Gastroesophageal sphincter (tissue), 4 donors: ENCODE data around the gene SMARCA1. TPM values are rescaled to one million over a fixed set of nuclear protein-coding genes. Genes with fewer than 3 reads are reported as not detected.

ENCODE experiments used
- ATAC-seq: fragments of 150-250 bp; one replicate; pipeline ENCODE4 v1.9.1; 2016; ENCODE audit warnings: mild to moderate bottlenecking, moderate library complexity
- H3K27ac ChIP-seq, 4 donors: fragments of 200-600 bp; sonication (generic) in 3 of 4; 1 replicate in 3 of 4; 2 replicates in 1 of 4; pipeline ENCODE4 v1.5.1; 2016 to 2019
- H3K27me3 ChIP-seq: fragments of 200-600 bp; sonication (generic); one replicate; pipeline ENCODE4 v1.5.1; 2019
- H3K36me3 ChIP-seq, 2 donors: fragments of 200-600 bp; sonication (generic); one replicate each; pipeline ENCODE4 v1.5.1; 2019; ENCODE audit warnings: control low read depth in 1 of 2
- H3K4me1 ChIP-seq, 3 donors: fragments of 200-600 bp; sonication (generic); 1 replicate in 2 of 3; 2 replicates in 1 of 3; pipeline ENCODE4 v1.5.1; 2016 to 2019; ENCODE audit warnings: control low read depth in 2 of 3
- H3K4me3 ChIP-seq, 2 donors: fragments of 200-600 bp; sonication (generic); one replicate each; pipeline ENCODE4 v1.5.1; 2019; ENCODE audit warnings: mild to moderate bottlenecking in 1 of 2, moderate library complexity in 1 of 2
- H3K9me3 ChIP-seq, 3 donors: fragments of 200-600 bp; sonication (generic); one replicate each; pipeline ENCODE4 v1.5.1; 2017 to 2019; ENCODE audit warnings: control low read depth in 2 of 3
- EP300 ChIP-seq: sonication (generic); formaldehyde crosslinking; IDR thresholded peaks from one replicate; pipeline ENCODE4 v1.6.1; 2017; ENCODE audit warnings: antibody characterized with exemption, mild to moderate bottlenecking
- POLR2A ChIP-seq, 2 donors: fragments of 450-650 bp; IDR thresholded peaks; one replicate each; pipeline ENCODE4 v1.6.1; 2017; ENCODE audit warnings: antibody characterized with exemption in 2 of 2, mild to moderate bottlenecking in 2 of 2, moderate library complexity in 1 of 2
- POLR2AphosphoS5 ChIP-seq: sonication (generic); formaldehyde crosslinking; IDR thresholded peaks from one replicate; pipeline ENCODE4 v1.6.1; 2017; ENCODE audit warnings: antibody characterized with exemption
- WGBS, 2 donors: methylation state at CpG; one replicate each; pipeline ENCODE4 v1.1.5; 2018; ENCODE audit warnings: low coverage in 1 of 2; 5-methylcytosine and 5-hydroxymethylcytosine counted together
- total RNA-seq, 4 donors: library from RNA; depleted of rRNA; stranded (reverse); fragments of >200 nt; gene quantifications; one replicate each; pipeline ENCODE4 v1.1.0, GENCODE V29; 2016
- TF ChIP-seq, protein P1 (sequence below), 4 experiments: fragments of 200-600 bp in 2 of 4; fragments of 450-650 bp in 2 of 4; sonication (generic) in 1 of 4; IDR thresholded peaks; one replicate each; pipeline ENCODE4 v1.5.1; 2017 to 2019; ENCODE audit warnings: antibody characterized with exemption in 4 of 4, mild to moderate bottlenecking in 2 of 4, moderate library complexity in 2 of 4

The SMARCA1 gene
- total RNA-seq, 4 donors from 2014 or later: 55.4 to 91.7 (median 64.1) TPM

DNA sequence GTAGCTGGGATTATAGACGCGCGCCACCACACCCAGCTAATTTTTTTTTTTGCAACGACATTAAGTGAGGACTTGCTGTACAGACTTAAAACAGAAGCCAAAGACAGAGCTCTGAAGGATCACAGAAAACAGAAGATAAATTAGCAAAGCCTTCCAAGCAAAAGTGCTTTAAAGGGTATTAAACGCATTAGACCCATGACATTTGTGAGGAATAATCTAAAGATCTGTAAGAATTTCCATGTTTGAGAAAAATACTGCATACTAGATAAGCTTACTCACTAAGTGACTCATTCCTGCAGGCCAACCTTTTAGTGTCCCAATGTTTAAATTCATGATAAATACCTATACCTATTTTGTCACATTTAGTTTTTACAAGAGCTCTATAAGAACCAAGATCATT, 27.4 kb downstream of the SMARCA1 start:
- 50% methylated on average over 1 of the region's 5 CpGs for WGBS, 2 donors
- TF ChIP-seq EP300: no peak
- TF ChIP-seq, protein P1, sequence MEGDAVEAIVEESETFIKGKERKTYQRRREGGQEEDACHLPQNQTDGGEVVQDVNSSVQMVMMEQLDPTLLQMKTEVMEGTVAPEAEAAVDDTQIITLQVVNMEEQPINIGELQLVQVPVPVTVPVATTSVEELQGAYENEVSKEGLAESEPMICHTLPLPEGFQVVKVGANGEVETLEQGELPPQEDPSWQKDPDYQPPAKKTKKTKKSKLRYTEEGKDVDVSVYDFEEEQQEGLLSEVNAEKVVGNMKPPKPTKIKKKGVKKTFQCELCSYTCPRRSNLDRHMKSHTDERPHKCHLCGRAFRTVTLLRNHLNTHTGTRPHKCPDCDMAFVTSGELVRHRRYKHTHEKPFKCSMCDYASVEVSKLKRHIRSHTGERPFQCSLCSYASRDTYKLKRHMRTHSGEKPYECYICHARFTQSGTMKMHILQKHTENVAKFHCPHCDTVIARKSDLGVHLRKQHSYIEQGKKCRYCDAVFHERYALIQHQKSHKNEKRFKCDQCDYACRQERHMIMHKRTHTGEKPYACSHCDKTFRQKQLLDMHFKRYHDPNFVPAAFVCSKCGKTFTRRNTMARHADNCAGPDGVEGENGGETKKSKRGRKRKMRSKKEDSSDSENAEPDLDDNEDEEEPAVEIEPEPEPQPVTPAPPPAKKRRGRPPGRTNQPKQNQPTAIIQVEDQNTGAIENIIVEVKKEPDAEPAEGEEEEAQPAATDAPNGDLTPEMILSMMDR (IDR thresholded peaks at IDR 0.05): no peak
- H3K4me1 ChIP-seq: no peaks in the 10 kb centered on the region
- no peaks in the 10 kb centered on the region for H3K27me3 ChIP-seq
- ATAC-seq: no peak
- no peak overlapping the region for H3K4me3 ChIP-seq
- H3K36me3 ChIP-seq: peaks cover 0 to 55% of the 10 kb centered on the region in 2 donors
- no peaks in the 10 kb centered on the region for H3K9me3 ChIP-seq
- no peak overlapping the region for H3K27ac ChIP-seq

DNA sequence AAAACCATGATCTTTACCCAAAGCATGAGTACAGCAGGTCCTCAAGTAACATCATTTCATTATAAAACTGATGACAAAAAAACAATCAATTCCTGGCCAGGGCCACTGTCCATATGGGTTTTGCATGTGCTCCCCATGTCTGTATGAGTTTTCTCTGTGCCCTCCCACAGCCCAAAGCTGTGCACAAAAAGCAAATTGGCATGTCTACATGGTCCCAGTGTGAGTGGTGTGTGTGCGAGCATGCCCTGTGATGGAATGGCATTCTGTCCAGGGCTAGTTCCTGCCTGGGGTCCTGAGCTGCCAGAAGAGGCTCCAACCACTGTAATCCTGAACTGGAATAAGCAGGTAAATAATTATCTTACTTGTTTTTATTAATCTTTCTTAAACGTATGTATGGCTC, 28.4 kb downstream of the SMARCA1 start:
- H3K9me3 ChIP-seq: no peaks in the 10 kb centered on the region
- H3K27me3 ChIP-seq: no peaks in the 10 kb centered on the region
- peaks cover 0 to 45% of the 10 kb centered on the region in 2 donors for H3K36me3 ChIP-seq
- H3K4me3 ChIP-seq: no peak overlapping the region
- H3K27ac ChIP-seq: no peak overlapping the region
- TF ChIP-seq, protein P1 (IDR thresholded peaks at IDR 0.05): no peak
- TF ChIP-seq EP300 (no peak), POLR2A (IDR thresholded peaks at IDR 0.05) (no peak), POLR2AphosphoS5 (no peak)
- no peaks in the 10 kb centered on the region for H3K4me1 ChIP-seq
- WGBS, 2 donors: 20 to 40% methylated on average over 1 of the region's 2 CpGs
- no peak for ATAC-seq

GRCh38 chrX:129493643-129494042, 29.6 kb downstream of the SMARCA1 start:
- TF ChIP-seq POLR2AphosphoS5 (no peak), POLR2A (IDR thresholded peaks at IDR 0.05) (no peak), EP300 (no peak)
- TF ChIP-seq, protein P1 (IDR thresholded peaks at IDR 0.05): no peak
- no peak for ATAC-seq
- no peaks in the 10 kb centered on the region for H3K9me3 ChIP-seq
- H3K4me1 ChIP-seq: no peaks in the 10 kb centered on the region
- WGBS, 2 donors: 50 to 59% methylated on average over 4 of the region's 4 CpGs
- H3K27ac ChIP-seq: no peak overlapping the region
- no peak overlapping the region for H3K4me3 ChIP-seq
- no peaks in the 10 kb centered on the region for H3K27me3 ChIP-seq
- H3K36me3 ChIP-seq: peaks cover 0 to 39% of the 10 kb centered on the region in 2 donors

DNA sequence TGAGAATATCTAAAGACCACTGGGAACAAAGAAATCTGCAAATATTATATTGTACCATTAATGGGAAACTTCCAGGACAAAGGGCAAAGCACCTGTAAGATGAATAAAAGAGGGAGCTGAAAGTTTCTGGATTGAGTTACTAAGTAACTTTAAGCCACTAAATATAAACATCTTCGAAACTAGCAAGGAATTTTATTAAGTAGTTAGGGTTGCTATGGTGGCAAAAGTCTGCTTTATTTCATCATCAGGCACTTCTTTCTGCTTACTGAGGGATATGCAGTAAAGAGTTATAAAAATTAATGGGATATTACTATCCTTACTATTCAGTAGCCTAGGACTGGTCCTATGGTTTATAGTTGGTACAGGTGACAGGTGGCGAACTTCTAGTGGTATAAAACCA, 33.0 kb downstream of the SMARCA1 start:
- no peak for ATAC-seq
- TF ChIP-seq POLR2AphosphoS5: no peak
- no peak for TF ChIP-seq POLR2A (IDR thresholded peaks at IDR 0.05)
- TF ChIP-seq, protein P1 (IDR thresholded peaks at IDR 0.05): no peak
- TF ChIP-seq EP300: no peak
- 53% methylated on average over 2 of the region's 2 CpGs for WGBS, 2 donors
- H3K4me1 ChIP-seq: no peaks in the 10 kb centered on the region
- H3K27me3 ChIP-seq: no peaks in the 10 kb centered on the region
- H3K4me3 ChIP-seq: no peak overlapping the region
- no peaks in the 10 kb centered on the region for H3K9me3 ChIP-seq
- peaks cover 0 to 46% of the 10 kb centered on the region in 2 donors for H3K36me3 ChIP-seq
- peak overlapping the region in 2 of 4 donors; percentile 1 for H3K27ac ChIP-seq

- H3K27ac ChIP-seq: no peak overlapping the region
- H3K27me3 ChIP-seq: no peaks in the 10 kb centered on the region
- ATAC-seq: no peak
- H3K36me3 ChIP-seq: peaks cover 0 to 40% of the 10 kb centered on the region in 2 donors
- H3K9me3 ChIP-seq: no peaks in the 10 kb centered on the region
- H3K4me3 ChIP-seq: no peak overlapping the region
- H3K4me1 ChIP-seq: no peaks in the 10 kb centered on the region
- no peak for TF ChIP-seq POLR2AphosphoS5
- TF ChIP-seq EP300: no peak
- TF ChIP-seq, protein P1 (IDR thresholded peaks at IDR 0.05): no peak
- TF ChIP-seq POLR2A (IDR thresholded peaks at IDR 0.05): no peak
Observed at GRCh38 chrX:129488359-129488758, 34.9 kb downstream of the SMARCA1 start.
